HepG2 (cell line): Measurements from ENCODE around the gene SETD3. TPM values are rescaled to one million over a fixed set of nuclear protein-coding genes. Genes with fewer than 3 reads are reported as not detected.
A peak's percentile ranks its signal among the peaks of the same experiment; 100 is the strongest.

Experiments used
- ATAC-seq: fragments of 200-7000 bp; cut with Tn5 transposase; 3 replicates; pipeline ENCODE4 v1.9.1; 2020; ENCODE audit warnings: mild to moderate bottlenecking, moderate library complexity
- BruUV-seq: library from RNA; stranded (reverse); fragments of 400-500 nt; replicated peaks from 2 replicates; lab custom pipeline; 2021; lab: Mats Ljungman, UMichigan
- CTCF ChIA-PET: fragments of 300-600 bp; formaldehyde crosslinking; extraction: SDS; loops from one replicate; lab custom pipeline; 2021; ENCODE audit warnings: low total read pairs, inconsistent platforms, low intra/inter-chr PET ratio; lab: Yijun Ruan, JAX
- POLR2A ChIA-PET: fragments of 350-600 bp; sonication (Branson Sonifier 250); formaldehyde crosslinking; loops from one replicate; lab custom pipeline; 2020; ENCODE audit warnings: antibody characterized with exemption, inconsistent platforms; lab: Yijun Ruan, JAX
- DNase-seq: peaks from one replicate; pipeline ENCODE4 v3.0.0-alpha.2; 2015; ENCODE audit warnings: low spot score
- FAIRE-seq: peaks from 3 replicates; lab custom pipeline; 2011; peaks lifted over from hg19 to GRCh38; lab: Jason Lieb, UNC
- H2AFZ ChIP-seq: one replicate; pipeline ENCODE4 v1.6.1; 2011; ENCODE audit warnings: low read length, inconsistent platforms
- H3K27ac ChIP-seq: fragments of 300-600 bp; 3 replicates; pipeline ENCODE4 v1.8.0; 2011; ENCODE audit warnings: mixed run types, mild to moderate bottlenecking, mixed read lengths, low read length, inconsistent platforms; ENCODE audit not compliant: insufficient read depth; ENCODE audit errors: extremely low read length
- H3K27me3 ChIP-seq, 2 experiments: fragments of 200-600 bp in 1 of 2; 2 replicates in 1 of 2; 3 replicates in 1 of 2; pipeline versions ENCODE4 v1.6.0 to v1.8.0; 2011; ENCODE audit warnings: low read length in 2 of 2, mild to moderate bottlenecking in 2 of 2, moderate library complexity in 2 of 2, inconsistent platforms in 1 of 2; ENCODE audit not compliant: insufficient read depth in 2 of 2, control insufficient read depth in 1 of 2
- H3K36me3 ChIP-seq, 2 experiments: fragments of 200-600 bp in 1 of 2; replicated peaks in 1 of 2; 2 replicates in 1 of 2; 3 replicates in 1 of 2; pipeline versions ENCODE4 v1.5.1 to v1.8.0; 2011; ENCODE audit warnings: low read length in 2 of 2, inconsistent platforms in 1 of 2; ENCODE audit not compliant: insufficient read depth in 2 of 2, control insufficient read depth in 1 of 2
- H3K4me1 ChIP-seq: 2 replicates; pipeline ENCODE4 v1.5.1; 2012; ENCODE audit warnings: low read length, inconsistent platforms; ENCODE audit not compliant: insufficient read depth
- H3K4me2 ChIP-seq: 2 replicates; pipeline ENCODE4 v1.6.0; 2011; ENCODE audit warnings: low read depth, low read length, inconsistent platforms
- H3K4me3 ChIP-seq, 3 experiments: fragments of 200-600 bp in 1 of 3; sonication (generic), shearing (Covaris generic) in 1 of 3; replicated peaks in 1 of 3; 2 replicates each; pipeline ENCODE4 v1.5.1; 2011 to 2016; ENCODE audit warnings: low read length in 3 of 3, inconsistent platforms in 2 of 3, low read depth in 2 of 3, mild to moderate bottlenecking in 2 of 3, control low read depth in 1 of 3, mixed read lengths in 1 of 3; ENCODE audit not compliant: insufficient read depth in 1 of 3
- H3K79me2 ChIP-seq: one replicate; pipeline ENCODE4 v1.6.1; 2011; ENCODE audit warnings: low read length, inconsistent platforms; ENCODE audit not compliant: insufficient read depth
- H3K9ac ChIP-seq: 2 replicates; pipeline ENCODE4 v1.6.0; 2011; ENCODE audit warnings: mild to moderate bottlenecking, low read depth, low read length, inconsistent platforms; ENCODE audit not compliant: insufficient read depth
- H3K9me3 ChIP-seq: 2 replicates; pipeline ENCODE4 v1.5.1; 2012; ENCODE audit warnings: mild to moderate bottlenecking, low read length
- H4K20me1 ChIP-seq: 2 replicates; pipeline ENCODE4 v1.6.0; 2011; ENCODE audit warnings: inconsistent platforms, mild to moderate bottlenecking, low read length, moderate library complexity; ENCODE audit not compliant: insufficient read depth
- HNF4A ChIP-seq: sonication (generic); formaldehyde crosslinking; IDR thresholded peaks from 2 replicates; pipeline ENCODE4 v1.4.0; 2020; ENCODE audit warnings: missing genetic modification reagents
- HNF4G ChIP-seq, 2 experiments: sonication (generic) in 1 of 2; formaldehyde crosslinking in 1 of 2; IDR thresholded peaks; 2 replicates each; pipeline versions ENCODE4 v1.4.0 to v1.6.1; 2011 to 2020; ENCODE audit warnings: borderline replicate concordance in 2 of 2, low read depth in 2 of 2, mild to moderate bottlenecking in 2 of 2, low read length in 1 of 2, missing genetic modification reagents in 1 of 2, moderate library complexity in 1 of 2
- ZNF180 ChIP-seq: sonication (generic); formaldehyde crosslinking; IDR thresholded peaks from 2 replicates; pipeline ENCODE4 v1.4.0; 2020; ENCODE audit warnings: low read depth, missing genetic modification reagents, borderline replicate concordance
- ZNF30 ChIP-seq: sonication (generic); formaldehyde crosslinking; IDR thresholded peaks from 2 replicates; pipeline ENCODE4 v1.5.0; 2020; ENCODE audit warnings: mild to moderate bottlenecking, missing genetic modification reagents
- ZNF687 ChIP-seq: sonication (generic); formaldehyde crosslinking; IDR thresholded peaks from 2 replicates; pipeline ENCODE4 v1.5.1; 2020; ENCODE audit warnings: mild to moderate bottlenecking, missing genetic modification reagents, moderate library complexity
- WGBS: methylation state at CpG from one replicate; pipeline ENCODE4 v1.1.6; 2017; ENCODE audit warnings: low lambda C conversion rate; 5-methylcytosine and 5-hydroxymethylcytosine counted together
- in situ Hi-C: cut with HindIII; loops from 2 replicates; pipeline ENCODE4 v1.10.0; 2017; ENCODE audit warnings: low pct_unique_long_range_greater_than_20kb; ENCODE audit not compliant: extremely low pct_ligation_motif_present
- intact Hi-C: fragments of 100-400 bp; cut with micrococcal nuclease; formaldehyde crosslinking; loops from one replicate; pipeline ENCODE4 v1.10.0; 2022; ENCODE audit not compliant: unreplicated experiment
- polyA plus RNA-seq, 8 experiments: library from polyadenylated mRNA; depleted of rRNA in 3 of 8; stranded (reverse) in 7 of 8; unstranded in 1 of 8; fragments of >200 nt; fragmentation: Illumina TruSeq in 4 of 8; extraction: Trizol in 4 of 8; gene quantifications; 2 replicates each; pipeline versions ENCODE4 v1.2.1 to v1.2.3, GENCODE V29; 2011 to 2016; ENCODE audit warnings: low read depth in 4 of 8, missing spikeins in 1 of 8, mixed read lengths in 1 of 8; ENCODE audit not compliant: insufficient read depth in 1 of 8
- total RNA-seq, 5 experiments: library from RNA; depleted of rRNA; stranded (reverse); fragments of >200 nt; fragmentation: Illumina TruSeq; extraction: Trizol; gene quantifications; 2 replicates each; pipeline ENCODE4 v1.2.3, GENCODE V29; 2016; ENCODE audit warnings: low read depth in 1 of 5
- TF ChIP-seq, protein P1 (sequence below): sonication (generic); formaldehyde crosslinking; IDR thresholded peaks from 2 replicates; pipeline ENCODE4 v1.5.1; 2020; ENCODE audit warnings: mild to moderate bottlenecking, moderate library complexity, missing genetic modification reagents

SETD3 gene
- total and polyA plus RNA-seq, 2 of the 13 experiments (the other 11 are each of a cell fraction or from before 2014, with no cell fraction given): 30.3 to 67.1 TPM

- Histone ChIP-seq H3K9me3 (no peaks in the 10 kb centered on the region), H3K9ac (no peak overlapping the region), H4K20me1 (no peaks in the 10 kb centered on the region), H3K27ac (peak overlapping the region; percentile 43), H3K79me2 (no peaks in the 10 kb centered on the region), H3K4me2 (peak overlapping the region; percentile 44; the same call in 1 of the 2 replicates), H3K4me3 (no peak overlapping the region), H3K36me3 (peaks cover 5 to 43% of the 10 kb centered on the region in 2 experiments), H2AFZ (no peak overlapping the region), H3K27me3 (no peaks in the 10 kb centered on the region), H3K4me1 (peaks cover 16% of the 10 kb centered on the region)
- POLR2A ChIA-PET: no interaction called here
- no TSS peak for BruUV-seq
- in situ Hi-C loops (no loop called here), intact Hi-C loops (no loop called here)
- ATAC-seq (peak; percentile 100), DNase-seq (peak; percentile 35), FAIRE-seq (peak; percentile 75)
- 64% methylated on average over 5 of the region's 5 CpGs for WGBS
- TF ChIP-seq HNF4A (CRISPR knock-in tag) (0 out of 2 replicates have a peak, but pooled peaks have one; percentile 19), HNF4G (IDR thresholded peaks at IDR 0.05; ENCODE audit: borderline replicate concordance, low read depth, low read length) (peak; percentile 35; the same call in 1 of the 2 replicates), HNF4G (CRISPR knock-in tag; IDR thresholded peaks at IDR 0.05; ENCODE audit: borderline replicate concordance, low read depth) (no peak), ZNF687 (CRISPR knock-in tag) (0 out of 2 replicates have a peak, but pooled peaks have one; percentile 16), ZNF180 (CRISPR knock-in tag) (no peak), ZNF30 (CRISPR knock-in tag) (no peak)
- TF ChIP-seq, protein P1, sequence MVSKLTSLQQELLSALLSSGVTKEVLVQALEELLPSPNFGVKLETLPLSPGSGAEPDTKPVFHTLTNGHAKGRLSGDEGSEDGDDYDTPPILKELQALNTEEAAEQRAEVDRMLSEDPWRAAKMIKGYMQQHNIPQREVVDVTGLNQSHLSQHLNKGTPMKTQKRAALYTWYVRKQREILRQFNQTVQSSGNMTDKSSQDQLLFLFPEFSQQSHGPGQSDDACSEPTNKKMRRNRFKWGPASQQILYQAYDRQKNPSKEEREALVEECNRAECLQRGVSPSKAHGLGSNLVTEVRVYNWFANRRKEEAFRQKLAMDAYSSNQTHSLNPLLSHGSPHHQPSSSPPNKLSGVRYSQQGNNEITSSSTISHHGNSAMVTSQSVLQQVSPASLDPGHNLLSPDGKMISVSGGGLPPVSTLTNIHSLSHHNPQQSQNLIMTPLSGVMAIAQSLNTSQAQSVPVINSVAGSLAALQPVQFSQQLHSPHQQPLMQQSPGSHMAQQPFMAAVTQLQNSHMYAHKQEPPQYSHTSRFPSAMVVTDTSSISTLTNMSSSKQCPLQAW: 0 out of 2 replicates have a peak, but pooled peaks have one; percentile 15
- CTCF ChIA-PET: no interaction called here
These were observed 78.9 kb downstream of the SETD3 start for GRCh38 chr14:99401621-99402284.
